Panc1 (cell line): ENCODE measurements around the gene COL13A1. TPM values are rescaled to one million over a fixed set of nuclear protein-coding genes. Genes with fewer than 3 reads are reported as not detected.

ENCODE experiments used
- ATAC-seq: fragments of 200-7000 bp; cut with Tn5 transposase; 2 replicates; pipeline ENCODE4 v1.9.1; 2020; ENCODE audit warnings: mild to moderate bottlenecking, moderate library complexity
- BruUV-seq: library from RNA; stranded (reverse); fragments of 400-500 nt; replicated peaks from 2 replicates; lab custom pipeline; 2021; lab: Mats Ljungman, UMichigan
- CTCF ChIA-PET: fragments of 300-600 bp; sonication (Branson Sonifier 250); formaldehyde crosslinking; loops from one replicate; lab custom pipeline; 2022; ENCODE audit warnings: antibody characterized with exemption; lab: Charles Lee
- POLR2A ChIA-PET: fragments of 300-600 bp; sonication (Branson Sonifier 250); formaldehyde crosslinking; loops from one replicate; lab custom pipeline; 2022; ENCODE audit warnings: antibody characterized with exemption; lab: Charles Lee
- DNase-seq: peaks from one replicate; pipeline ENCODE4 v3.0.0-alpha.2; 2010; ENCODE audit warnings: low read depth, low spot score
- H3K27ac ChIP-seq: 2 replicates; pipeline ENCODE4 v1.5.1; 2011; ENCODE audit warnings: mild to moderate bottlenecking, low read length, inconsistent platforms
- H3K27me3 ChIP-seq: fragments of 200-500 bp; sonication (Bioruptor generic); 2 replicates; pipeline ENCODE4 v1.6.0; 2014; ENCODE audit warnings: low read length, inconsistent platforms; ENCODE audit not compliant: control insufficient read depth, insufficient read depth
- H3K36me3 ChIP-seq: fragments of 200-500 bp; sonication (Bioruptor generic); 2 replicates; pipeline ENCODE4 v1.5.1; 2014; ENCODE audit warnings: inconsistent platforms, mild to moderate bottlenecking, low read length, moderate library complexity; ENCODE audit not compliant: control insufficient read depth, insufficient read depth
- H3K4me1 ChIP-seq: 2 replicates; pipeline ENCODE4 v1.5.1; 2011; ENCODE audit warnings: inconsistent platforms, mild to moderate bottlenecking, low read length, moderate library complexity; ENCODE audit not compliant: control insufficient read depth, insufficient read depth
- H3K4me3 ChIP-seq, 2 experiments: 2 replicates each; pipeline ENCODE4 v1.5.1; 2011 to 2012; ENCODE audit warnings: low read depth in 2 of 2, low read length in 2 of 2, mild to moderate bottlenecking in 2 of 2, inconsistent platforms in 1 of 2, moderate library complexity in 1 of 2
- H3K9me3 ChIP-seq: fragments of 200-500 bp; sonication (Bioruptor generic); 2 replicates; pipeline ENCODE4 v1.5.1; 2014; ENCODE audit warnings: low read depth, mild to moderate bottlenecking, inconsistent platforms, low read length, moderate library complexity; ENCODE audit not compliant: control insufficient read depth, insufficient read depth
- CTCF ChIP-seq: fragments of 450-650 bp; IDR thresholded peaks from 2 replicates; pipeline ENCODE4 v1.5.1; 2017; ENCODE audit warnings: mild to moderate bottlenecking
- POLR2AphosphoS5 ChIP-seq: IDR thresholded peaks from 2 replicates; pipeline ENCODE4 v1.6.1; 2012; ENCODE audit warnings: mild to moderate bottlenecking, low read depth, low read length, moderate library complexity
- REST ChIP-seq, 2 experiments: IDR thresholded peaks; 2 replicates each; pipeline ENCODE4 v1.6.1; 2011 to 2012; ENCODE audit warnings: low read depth in 2 of 2, control low read depth in 1 of 2, low read length in 1 of 2, mild to moderate bottlenecking in 1 of 2, moderate library complexity in 1 of 2; ENCODE audit not compliant: insufficient read depth in 1 of 2
- SIN3A ChIP-seq: IDR thresholded peaks from 2 replicates; pipeline ENCODE4 v1.6.1; 2012; ENCODE audit warnings: low read depth, mild to moderate bottlenecking, low read length, moderate library complexity, borderline replicate concordance; ENCODE audit not compliant: insufficient read depth
- TCF7L2 ChIP-seq: IDR thresholded peaks from 2 replicates; pipeline ENCODE4 v1.6.1; 2011; ENCODE audit warnings: mild to moderate bottlenecking, low read depth, low read length, inconsistent platforms
- in situ Hi-C: cut with HindIII; loops from 2 replicates; pipeline ENCODE4 v1.10.0; 2016; ENCODE audit warnings: low sequenced_read_pairs, low pct_unique_long_range_greater_than_20kb
- intact Hi-C: fragments of 100-400 bp; cut with micrococcal nuclease; formaldehyde crosslinking; loops from one replicate; pipeline ENCODE4 v1.10.0; 2022; ENCODE audit not compliant: unreplicated experiment
- total RNA-seq: library from RNA; stranded (reverse); gene quantifications from one replicate; pipeline ENCODE4 v1.2.1, GENCODE V29; 2021; ENCODE audit not compliant: unreplicated experiment

The COL13A1 gene
- total RNA-seq, 1 experiment from 2014 or later = 1.0 TPM

DNA sequence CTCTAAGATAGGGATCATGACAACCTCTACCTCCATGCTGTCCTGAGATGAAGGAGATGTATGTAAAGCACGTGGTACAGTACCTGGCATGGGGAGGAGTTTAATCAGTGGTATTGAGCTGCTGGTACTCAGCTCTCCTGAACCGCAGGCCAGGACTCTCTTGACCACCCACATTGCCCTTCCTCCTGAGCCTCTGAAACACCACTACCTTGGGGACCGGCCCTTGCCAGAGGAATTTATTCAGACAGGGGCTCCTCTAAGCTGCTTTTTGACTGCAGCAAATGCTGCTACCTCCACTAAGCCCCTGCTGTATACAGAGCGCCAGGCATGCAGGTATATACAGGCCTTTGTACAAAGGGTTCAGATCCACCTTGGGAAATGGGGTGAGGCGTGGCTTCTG is 36.7 kb downstream of the COL13A1 start:
- no peak for DNase-seq
- H3K27ac ChIP-seq = no peak overlapping the region
- TF ChIP-seq REST (IDR thresholded peaks at IDR 0.05; ENCODE audit: insufficient read depth in 1 of 2, low read depth in 2 of 2, low read length in 1 of 2) = no peak
- no peak for TF ChIP-seq POLR2AphosphoS5
- TF ChIP-seq CTCF = no peak
- TF ChIP-seq TCF7L2 = no peak
- TF ChIP-seq SIN3A = no peak
- POLR2A ChIA-PET = no interaction called here
- H3K4me1 ChIP-seq = no peaks in the 10 kb centered on the region
- H3K9me3 ChIP-seq = no peaks in the 10 kb centered on the region
- intact Hi-C loops = no loop called here
- in situ Hi-C loops = no loop called here
- no peaks in the 10 kb centered on the region for H3K27me3 ChIP-seq
- H3K4me3 ChIP-seq = no peak overlapping the region
- CTCF ChIA-PET = no interaction called here
- no peaks in the 10 kb centered on the region for H3K36me3 ChIP-seq
- ATAC-seq = no peak
- BruUV-seq = no TSS peak

- Histone ChIP-seq H3K4me3 (no peak overlapping the region), H3K9me3 (no peaks in the 10 kb centered on the region), H3K27ac (no peak overlapping the region), H3K4me1 (no peaks in the 10 kb centered on the region), H3K36me3 (no peaks in the 10 kb centered on the region), H3K27me3 (no peaks in the 10 kb centered on the region)
- ChIA-PET CTCF (no interaction called here), POLR2A (interaction anchor here (0.7 kb wide), 1 partner anchor 33 kb away, joined by 3 read pairs; no protein-coding TSS in a partner anchor)
- no TSS peak for BruUV-seq
- ATAC-seq (no peak), DNase-seq (no peak)
- TF ChIP-seq TCF7L2 (no peak), POLR2AphosphoS5 (no peak), SIN3A (no peak), REST (IDR thresholded peaks at IDR 0.05; ENCODE audit: insufficient read depth in 1 of 2, low read depth in 2 of 2, low read length in 1 of 2) (no peak), CTCF (no peak)
- in situ Hi-C loops (no loop called here), intact Hi-C loops (no loop called here)
Observed at GRCh38 chr10:69838853-69839252, 37.1 kb downstream of the COL13A1 start.
